NCI-H748 (cell line): Measurements from ENCODE around the gene AMBP.

Experiments
- DNase-seq: peaks from one replicate; lab custom pipeline; 2025; ENCODE audit not compliant: unreplicated experiment; lab: John Stamatoyannopoulos, UW

The AMBP gene

GRCh38 chr9:114012126-114012525 lies 66.0 kb downstream of the AMBP start:
- DNase-seq: no peak

DNA sequence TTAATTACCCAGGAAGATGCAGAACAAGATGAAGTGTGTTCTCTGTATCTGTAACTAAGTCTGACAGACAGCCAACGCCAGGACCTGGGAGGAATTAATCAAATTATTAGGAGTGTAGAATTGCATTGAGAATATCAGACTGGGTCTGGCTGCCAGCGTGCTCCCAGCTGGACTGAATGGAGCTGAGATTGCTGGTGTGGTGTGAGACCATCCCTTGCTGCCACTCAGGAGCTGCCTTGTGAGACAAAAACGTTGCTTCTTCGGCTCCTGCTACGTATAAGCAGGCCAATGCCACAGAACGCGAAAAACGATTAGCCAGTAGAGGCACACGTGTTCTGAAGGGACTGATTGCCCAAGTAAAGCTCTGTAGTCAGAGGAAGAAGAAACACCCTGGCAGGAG lies 66.8 kb downstream of the AMBP start:
- DNase-seq: no peak
